Measurements from ENCODE around the gene STK32C. TPM values are rescaled to one million over a fixed set of nuclear protein-coding genes. Genes with fewer than 3 reads are reported as not detected.
"Not testable (repeated sequence)": the region's sequence is repeated elsewhere in the genome, so short reads cannot be mapped to it uniquely, and the experiment has no call there.

The STK32C gene
- total and polyA plus RNA-seq, 4 donors, result 14.5 to 41.6 (median 28.1) TPM

GRCh38 chr10:132322586-132323048, 14.9 kb upstream of the STK32C start:
- Histone ChIP-seq H3K36me3 (ENCODE audit: control insufficient read depth, insufficient read depth, low read length) (peaks cover 11% of the 10 kb centered on the region), H3K9me3 (ENCODE audit: control insufficient read depth, insufficient read depth, low read length) (no peaks in the 10 kb centered on the region), H3K4me3 (ENCODE audit: low read depth, low read length) (no peak overlapping the region), H3K27me3 (ENCODE audit: control insufficient read depth, insufficient read depth, low read length) (no peaks in the 10 kb centered on the region), H3K27ac (ENCODE audit: low read depth, low read length) (no peak overlapping the region), H3K4me1 (ENCODE audit: control insufficient read depth, insufficient read depth, low read length) (no peaks in the 10 kb centered on the region)
- 89% methylated on average over 6 of the region's 6 CpGs for WGBS (ENCODE audit: insufficient coverage)
- no peak for DNase-seq (ENCODE audit: low read depth in 4 of 6, low spot score in 6 of 6)

- Histone ChIP-seq H3K4me1 (ENCODE audit: control insufficient read depth, insufficient read depth, low read length) (no peaks in the 10 kb centered on the region), H3K9me3 (ENCODE audit: control insufficient read depth, insufficient read depth, low read length) (no peaks in the 10 kb centered on the region), H3K4me3 (ENCODE audit: low read depth, low read length) (no peak overlapping the region), H3K27me3 (ENCODE audit: control insufficient read depth, insufficient read depth, low read length) (no peaks in the 10 kb centered on the region), H3K36me3 (ENCODE audit: control insufficient read depth, insufficient read depth, low read length) (peaks cover 6% of the 10 kb centered on the region), H3K27ac (ENCODE audit: low read depth, low read length) (no peak overlapping the region)
- peak in 1 of 6 donors; percentile 14 for DNase-seq (ENCODE audit: low read depth in 4 of 6, low spot score in 6 of 6)
- WGBS (ENCODE audit: insufficient coverage), result 81% methylated on average over 3 of the region's 10 CpGs
These were observed 14.0 kb upstream of the STK32C start for GRCh38 chr10:132321726-132322125.

- no peak overlapping the region for H3K4me3 ChIP-seq (ENCODE audit: low read depth, low read length)
- H3K4me1 ChIP-seq (ENCODE audit: control insufficient read depth, insufficient read depth, low read length), result no peaks in the 10 kb centered on the region
- H3K27me3 ChIP-seq (ENCODE audit: control insufficient read depth, insufficient read depth, low read length), result no peaks in the 10 kb centered on the region
- 94% methylated on average over 11 of the region's 13 CpGs for WGBS (ENCODE audit: insufficient coverage)
- peaks cover 6% of the 10 kb centered on the region for H3K36me3 ChIP-seq (ENCODE audit: control insufficient read depth, insufficient read depth, low read length)
- no peak overlapping the region for H3K27ac ChIP-seq (ENCODE audit: low read depth, low read length)
- no peak for DNase-seq (ENCODE audit: low read depth in 4 of 6, low spot score in 6 of 6)
- no peaks in the 10 kb centered on the region for H3K9me3 ChIP-seq (ENCODE audit: control insufficient read depth, insufficient read depth, low read length)
These were observed 13.1 kb upstream of the STK32C start for GRCh38 chr10:132320654-132321469.

GRCh38 chr10:132319853-132320653, 12.3 kb upstream of the STK32C start:
- H3K4me3 ChIP-seq (ENCODE audit: low read depth, low read length), result no peak overlapping the region
- no peaks in the 10 kb centered on the region for H3K4me1 ChIP-seq (ENCODE audit: control insufficient read depth, insufficient read depth, low read length)
- 75% methylated on average over 10 of the region's 15 CpGs for WGBS (ENCODE audit: insufficient coverage)
- H3K36me3 ChIP-seq (ENCODE audit: control insufficient read depth, insufficient read depth, low read length), result no peaks in the 10 kb centered on the region
- no peaks in the 10 kb centered on the region for H3K9me3 ChIP-seq (ENCODE audit: control insufficient read depth, insufficient read depth, low read length)
- DNase-seq (ENCODE audit: low read depth in 4 of 6, low spot score in 6 of 6), result no peak
- H3K27ac ChIP-seq (ENCODE audit: low read depth, low read length), result no peak overlapping the region
- no peaks in the 10 kb centered on the region for H3K27me3 ChIP-seq (ENCODE audit: control insufficient read depth, insufficient read depth, low read length)

GRCh38 chr10:132317477-132317876, 9.7 kb upstream of the STK32C start:
- not testable (repeated sequence) for H3K27me3 ChIP-seq (ENCODE audit: control insufficient read depth, insufficient read depth, low read length); H3K4me1 ChIP-seq (ENCODE audit: control insufficient read depth, insufficient read depth, low read length); H3K4me3 ChIP-seq (ENCODE audit: low read depth, low read length); H3K9me3 ChIP-seq (ENCODE audit: control insufficient read depth, insufficient read depth, low read length); H3K27ac ChIP-seq (ENCODE audit: low read depth, low read length); H3K36me3 ChIP-seq (ENCODE audit: control insufficient read depth, insufficient read depth, low read length); DNase-seq (ENCODE audit: low read depth in 4 of 6, low spot score in 6 of 6)
- WGBS (ENCODE audit: insufficient coverage), result 94% methylated on average over 3 of the region's 6 CpGs

GRCh38 chr10:132316133-132316532, 8.4 kb upstream of the STK32C start:
- Histone ChIP-seq H3K4me1 (ENCODE audit: control insufficient read depth, insufficient read depth, low read length) (no peaks in the 10 kb centered on the region), H3K36me3 (ENCODE audit: control insufficient read depth, insufficient read depth, low read length) (no peaks in the 10 kb centered on the region), H3K9me3 (ENCODE audit: control insufficient read depth, insufficient read depth, low read length) (peaks cover 3% of the 10 kb centered on the region), H3K27me3 (ENCODE audit: control insufficient read depth, insufficient read depth, low read length) (no peaks in the 10 kb centered on the region), H3K27ac (ENCODE audit: low read depth, low read length) (no peak overlapping the region), H3K4me3 (ENCODE audit: low read depth, low read length) (no peak overlapping the region)
- no peak for DNase-seq (ENCODE audit: low read depth in 4 of 6, low spot score in 6 of 6)
- WGBS (ENCODE audit: insufficient coverage), result 95% methylated on average over 4 of the region's 5 CpGs

- H3K27me3 ChIP-seq (ENCODE audit: control insufficient read depth, insufficient read depth, low read length); H3K27ac ChIP-seq (ENCODE audit: low read depth, low read length); DNase-seq (ENCODE audit: low read depth in 4 of 6, low spot score in 6 of 6); H3K4me3 ChIP-seq (ENCODE audit: low read depth, low read length); H3K36me3 ChIP-seq (ENCODE audit: control insufficient read depth, insufficient read depth, low read length); H3K4me1 ChIP-seq (ENCODE audit: control insufficient read depth, insufficient read depth, low read length); H3K9me3 ChIP-seq (ENCODE audit: control insufficient read depth, insufficient read depth, low read length): not testable (repeated sequence)
- 96% methylated on average over 7 of the region's 8 CpGs for WGBS (ENCODE audit: insufficient coverage)
These were observed 7.1 kb upstream of the STK32C start for GRCh38 chr10:132314881-132315280.

- Histone ChIP-seq H3K4me3 (ENCODE audit: low read depth, low read length) (no peak overlapping the region), H3K27me3 (ENCODE audit: control insufficient read depth, insufficient read depth, low read length) (no peaks in the 10 kb centered on the region), H3K9me3 (ENCODE audit: control insufficient read depth, insufficient read depth, low read length) (peaks cover 3% of the 10 kb centered on the region), H3K27ac (ENCODE audit: low read depth, low read length) (no peak overlapping the region), H3K4me1 (ENCODE audit: control insufficient read depth, insufficient read depth, low read length) (peaks cover 3% of the 10 kb centered on the region), H3K36me3 (ENCODE audit: control insufficient read depth, insufficient read depth, low read length) (no peaks in the 10 kb centered on the region)
- no peak for DNase-seq (ENCODE audit: low read depth in 4 of 6, low spot score in 6 of 6)
- no CpG with 5 or more reads among the region's 4 CpGs for WGBS (ENCODE audit: insufficient coverage)
These were observed 6.6 kb upstream of the STK32C start for GRCh38 chr10:132314336-132314735.

- WGBS (ENCODE audit: insufficient coverage), result 98% methylated on average over 6 of the region's 6 CpGs
- peaks cover 8% of the 10 kb centered on the region for H3K4me1 ChIP-seq (ENCODE audit: control insufficient read depth, insufficient read depth, low read length)
- H3K27ac ChIP-seq (ENCODE audit: low read depth, low read length), result no peak overlapping the region
- H3K27me3 ChIP-seq (ENCODE audit: control insufficient read depth, insufficient read depth, low read length), result no peaks in the 10 kb centered on the region
- DNase-seq (ENCODE audit: low read depth in 4 of 6, low spot score in 6 of 6), result no peak
- H3K9me3 ChIP-seq (ENCODE audit: control insufficient read depth, insufficient read depth, low read length), result peaks cover 3% of the 10 kb centered on the region
- no peaks in the 10 kb centered on the region for H3K36me3 ChIP-seq (ENCODE audit: control insufficient read depth, insufficient read depth, low read length)
- H3K4me3 ChIP-seq (ENCODE audit: low read depth, low read length), result no peak overlapping the region
These were observed 6.1 kb upstream of the STK32C start for GRCh38 chr10:132313865-132314264.

All from spinal cord (tissue), 10 donors.